H54 (cell line): ENCODE results near the gene IGF2BP1.
"Not testable (repeated sequence)": the region's sequence is repeated elsewhere in the genome, so short reads cannot be mapped to it uniquely, and the experiment has no call there.

Source experiments
- DNase-seq: peaks from one replicate; pipeline ENCODE4 v3.0.0; 2011; ENCODE audit warnings: low spot score, mixed read lengths; ENCODE audit not compliant: insufficient read length
- FAIRE-seq: peaks from 3 replicates; lab custom pipeline; 2011; peaks lifted over from hg19 to GRCh38; lab: Jason Lieb, UNC
- POLR2A ChIP-seq: IDR thresholded peaks from 2 replicates; pipeline ENCODE4 v1.6.1; 2011; ENCODE audit warnings: low read depth, mild to moderate bottlenecking, low read length

IGF2BP1 gene

GRCh38 chr17:49101054-49101534 lies 103.9 kb downstream of the IGF2BP1 start:
- TF ChIP-seq POLR2A, result no peak
- no peak for FAIRE-seq
- peak; percentile 35 for DNase-seq

GRCh38 chr17:49103360-49103759 lies 106.2 kb downstream of the IGF2BP1 start:
- FAIRE-seq, result not testable (repeated sequence)

GRCh38 chr17:49104511-49105074 lies 107.4 kb downstream of the IGF2BP1 start:
- FAIRE-seq (no peak), DNase-seq (no peak)
- no peak for TF ChIP-seq POLR2A

More at GRCh38 chr17:49103360-49103759, 106.2 kb downstream of the IGF2BP1 start:
- DNase-seq, result not testable (repeated sequence)
